Stimulated activated naive CD4-positive, alpha-beta T cell treated with Interleukin-2 at 50 U/mL for 16 hours (primary cell): Measurements from ENCODE around the gene SMAD4.
"Not testable (repeated sequence)": the region's sequence is repeated elsewhere in the genome, so short reads cannot be mapped to it uniquely, and the experiment has no call there.

Source experiments
- DNase-seq: peaks from one replicate; lab custom pipeline; 2025; lab: John Stamatoyannopoulos, UW

SMAD4 gene

DNA sequence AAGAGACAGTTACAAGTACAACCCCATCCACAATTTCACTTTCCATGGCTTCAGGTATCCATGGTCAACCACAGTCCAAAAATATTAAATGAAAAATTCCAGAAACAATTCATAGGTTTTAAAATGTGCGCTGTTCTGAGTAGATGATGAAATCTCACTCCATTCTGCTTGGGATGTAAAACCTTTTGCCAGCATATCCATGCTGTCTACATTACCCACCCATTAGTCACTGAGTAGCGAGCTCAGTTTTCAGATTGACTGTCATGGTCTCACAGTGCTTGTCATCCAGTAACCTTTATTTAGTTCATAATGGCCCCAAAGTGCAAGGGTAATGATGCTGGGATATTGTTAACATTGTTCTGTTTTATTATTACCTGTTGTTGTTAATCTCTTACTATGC is 40.5 kb downstream of the SMAD4 start:
- DNase-seq, result no peak

DNA sequence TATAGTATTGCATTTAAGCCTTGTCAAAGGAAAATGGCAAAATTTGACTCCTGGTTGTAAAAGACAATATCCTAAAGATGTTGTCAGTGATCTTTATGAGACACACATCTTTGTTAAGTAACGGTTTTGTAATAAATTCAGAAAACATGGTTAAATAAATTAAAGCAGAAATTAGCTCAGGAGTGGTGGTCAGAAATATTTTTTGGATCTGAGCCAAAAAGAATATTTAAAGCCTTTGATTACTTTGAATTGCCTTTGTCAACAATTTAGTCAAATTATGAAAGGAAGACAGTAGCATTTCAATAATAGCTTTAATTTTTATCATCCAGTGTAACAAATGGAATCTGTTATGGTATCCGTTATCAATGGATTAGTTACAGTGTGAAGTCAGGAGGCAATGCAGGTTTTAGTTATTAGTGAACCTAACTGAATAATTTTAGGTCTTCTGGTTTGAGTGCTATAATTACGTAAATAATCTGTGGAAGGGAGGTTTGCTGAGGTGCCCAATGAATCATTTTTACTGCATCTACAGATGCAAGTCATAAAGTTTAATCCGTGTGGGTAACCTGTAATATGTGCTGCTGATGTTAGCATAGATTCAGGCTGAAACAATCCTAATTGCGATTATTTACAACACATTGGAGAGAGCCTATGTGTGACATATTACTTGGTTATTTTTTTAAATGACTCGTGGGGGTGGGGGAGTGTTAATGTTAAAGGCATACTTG is 42.7 kb downstream of the SMAD4 start:
- DNase-seq, result no peak

DNA sequence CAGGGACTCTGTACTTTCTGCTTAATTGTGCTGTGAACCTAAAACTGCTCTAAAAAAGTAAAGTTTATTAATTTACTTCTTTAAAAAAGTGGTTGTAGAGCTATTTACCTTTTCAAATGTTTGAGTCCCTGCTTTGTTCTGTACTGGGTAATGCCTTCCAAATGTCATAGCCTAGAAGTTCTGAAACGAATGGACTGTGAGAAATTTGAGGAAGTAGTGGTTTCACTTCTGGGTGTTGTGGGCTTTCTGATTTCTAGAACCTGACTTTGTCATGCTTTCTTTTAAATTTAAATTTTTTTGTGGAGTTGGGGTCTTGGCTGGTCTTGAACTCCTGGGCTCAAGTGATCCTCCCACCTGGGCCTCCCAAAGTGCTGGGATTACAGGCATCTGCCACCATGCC is 44.6 kb downstream of the SMAD4 start:
- no peak for DNase-seq

DNA sequence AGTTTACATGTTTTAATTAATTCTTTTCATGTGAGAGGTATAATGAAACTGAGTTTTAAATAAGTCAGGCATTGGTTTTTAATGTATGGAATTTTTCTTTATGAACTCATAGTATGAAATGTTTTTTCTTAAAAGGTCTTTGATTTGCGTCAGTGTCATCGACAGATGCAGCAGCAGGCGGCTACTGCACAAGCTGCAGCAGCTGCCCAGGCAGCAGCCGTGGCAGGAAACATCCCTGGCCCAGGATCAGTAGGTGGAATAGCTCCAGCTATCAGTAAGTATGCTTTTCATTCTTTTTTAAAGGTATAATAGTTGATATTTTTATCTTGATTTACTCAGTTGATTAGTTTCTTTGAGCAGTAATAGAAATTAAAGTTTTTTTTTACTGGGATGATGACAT is 46.5 kb downstream of the SMAD4 start:
- DNase-seq, result no peak

DNA sequence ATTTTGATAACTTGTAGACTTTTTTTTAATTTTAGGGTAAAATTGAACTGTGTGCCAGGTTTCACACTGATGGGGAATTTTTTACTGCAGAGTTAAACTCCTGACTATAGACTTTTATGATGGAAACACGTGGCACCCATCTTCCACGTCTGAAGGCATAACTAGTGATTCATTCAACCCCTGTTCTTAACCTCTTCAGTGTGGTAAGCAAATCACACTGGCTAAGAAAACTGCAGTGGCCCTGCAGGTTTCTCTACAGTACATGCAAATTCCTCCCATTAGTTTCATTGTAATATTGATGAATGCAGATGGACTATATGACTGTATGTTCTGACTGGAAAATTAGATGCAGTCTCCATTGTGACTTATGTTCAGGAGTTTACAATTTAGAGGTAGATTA is 47.2 kb downstream of the SMAD4 start:
- DNase-seq, result no peak

DNA sequence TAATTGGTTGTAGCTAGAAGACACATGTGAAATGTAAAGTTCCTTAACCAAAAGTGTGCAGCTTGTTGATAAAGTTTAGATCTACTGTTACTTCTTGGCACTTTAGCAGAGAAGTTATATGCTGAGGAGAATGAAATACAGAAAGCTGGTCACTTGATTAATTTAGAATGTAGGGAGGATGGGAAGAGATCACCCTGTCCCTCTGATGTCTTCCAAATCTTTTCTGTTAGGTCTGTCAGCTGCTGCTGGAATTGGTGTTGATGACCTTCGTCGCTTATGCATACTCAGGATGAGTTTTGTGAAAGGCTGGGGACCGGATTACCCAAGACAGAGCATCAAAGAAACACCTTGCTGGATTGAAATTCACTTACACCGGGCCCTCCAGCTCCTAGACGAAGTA is 48.0 kb downstream of the SMAD4 start:
- no peak for DNase-seq

DNA sequence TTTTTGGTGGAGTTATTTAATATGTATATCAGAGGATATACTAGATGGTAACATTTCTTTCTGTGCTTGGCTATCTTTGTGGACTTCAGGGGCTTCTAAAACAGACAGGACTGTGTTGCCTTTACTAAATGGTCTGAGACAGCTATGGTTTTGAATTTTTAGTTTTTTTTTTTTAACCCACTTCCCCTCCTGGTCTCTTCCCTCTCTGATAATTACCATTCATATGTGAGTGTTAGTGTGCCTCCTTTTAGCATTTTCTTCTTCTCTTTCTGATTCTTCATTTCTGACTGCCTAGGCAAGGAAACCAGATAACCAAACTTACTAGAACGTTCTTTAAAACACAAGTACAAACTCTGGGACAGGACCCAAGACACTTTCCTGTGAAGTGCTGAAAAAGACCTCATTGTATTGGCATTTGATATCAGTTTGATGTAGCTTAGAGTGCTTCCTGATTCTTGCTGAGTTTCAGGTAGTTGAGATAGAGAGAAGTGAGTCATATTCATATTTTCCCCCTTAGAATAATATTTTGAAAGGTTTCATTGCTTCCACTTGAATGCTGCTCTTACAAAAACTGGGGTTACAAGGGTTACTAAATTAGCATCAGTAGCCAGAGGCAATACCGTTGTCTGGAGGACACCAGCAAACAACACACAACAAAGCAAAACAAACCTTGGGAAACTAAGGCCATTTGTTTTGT is 52.7 kb downstream of the SMAD4 start:
- no peak for DNase-seq

DNA sequence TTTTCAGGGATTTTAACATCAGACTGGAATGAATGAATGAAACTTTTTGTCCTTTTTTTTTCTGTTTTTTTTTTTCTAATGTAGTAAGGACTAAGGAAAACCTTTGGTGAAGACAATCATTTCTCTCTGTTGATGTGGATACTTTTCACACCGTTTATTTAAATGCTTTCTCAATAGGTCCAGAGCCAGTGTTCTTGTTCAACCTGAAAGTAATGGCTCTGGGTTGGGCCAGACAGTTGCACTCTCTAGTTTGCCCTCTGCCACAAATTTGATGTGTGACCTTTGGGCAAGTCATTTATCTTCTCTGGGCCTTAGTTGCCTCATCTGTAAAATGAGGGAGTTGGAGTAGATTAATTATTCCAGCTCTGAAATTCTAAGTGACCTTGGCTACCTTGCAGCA is 53.4 kb downstream of the SMAD4 start:
- no peak for DNase-seq

DNA sequence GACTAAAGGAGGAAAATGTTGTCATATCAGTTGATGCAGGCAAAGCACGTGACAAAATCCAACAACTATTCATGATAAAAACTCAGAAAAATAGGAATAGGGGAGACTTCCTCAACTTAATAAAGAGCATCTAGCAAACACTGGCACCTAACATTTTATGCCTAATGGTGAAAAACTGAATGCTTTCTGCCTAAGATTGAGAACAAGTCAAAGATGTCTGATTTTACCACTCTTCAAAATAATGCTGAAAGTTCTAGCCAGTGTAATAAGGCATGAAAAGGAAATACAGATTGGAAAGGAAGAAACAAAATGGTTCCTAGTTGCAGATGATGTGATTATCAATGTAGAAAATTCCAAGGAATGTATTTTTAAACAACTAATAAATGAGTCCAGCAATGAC is 58.4 kb downstream of the SMAD4 start:
- no peak for DNase-seq

DNA sequence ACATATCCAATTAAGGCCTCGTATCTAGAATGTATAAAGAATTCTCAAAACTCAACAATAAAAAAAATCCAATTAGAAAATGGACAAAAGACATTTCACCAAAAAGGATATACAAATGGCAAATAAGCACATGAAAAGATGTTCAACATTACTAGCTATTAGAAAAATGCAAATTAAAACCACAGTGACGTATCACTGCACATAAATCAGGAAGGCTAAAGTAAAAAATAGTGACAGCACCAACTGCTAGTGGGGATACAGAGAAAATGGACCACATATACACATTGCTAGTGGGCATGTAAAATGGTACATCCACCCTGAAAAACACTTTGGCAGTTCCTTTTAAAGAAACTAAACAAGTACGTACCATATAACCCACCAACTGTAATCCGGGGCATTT is 59.7 kb downstream of the SMAD4 start:
- no peak for DNase-seq

DNA sequence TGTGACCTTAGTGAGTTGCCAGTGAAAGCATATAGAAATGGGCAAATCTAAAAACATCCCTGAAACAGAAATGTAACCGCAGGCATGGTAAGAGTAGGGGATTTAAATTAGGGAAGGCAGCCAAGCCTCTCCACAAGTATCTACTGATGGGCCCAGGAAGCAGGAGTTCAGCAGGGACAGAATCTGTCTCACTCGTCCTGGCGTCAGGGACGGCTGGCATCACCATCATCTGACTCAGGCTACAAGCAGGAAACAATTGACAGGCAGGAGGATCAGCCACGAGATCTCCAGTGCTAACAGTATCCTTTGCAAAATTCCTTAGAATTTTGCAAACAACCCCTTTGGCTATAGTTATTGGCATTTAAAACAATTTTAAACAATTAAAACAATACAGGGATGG is 61.3 kb downstream of the SMAD4 start:
- no peak for DNase-seq

DNA sequence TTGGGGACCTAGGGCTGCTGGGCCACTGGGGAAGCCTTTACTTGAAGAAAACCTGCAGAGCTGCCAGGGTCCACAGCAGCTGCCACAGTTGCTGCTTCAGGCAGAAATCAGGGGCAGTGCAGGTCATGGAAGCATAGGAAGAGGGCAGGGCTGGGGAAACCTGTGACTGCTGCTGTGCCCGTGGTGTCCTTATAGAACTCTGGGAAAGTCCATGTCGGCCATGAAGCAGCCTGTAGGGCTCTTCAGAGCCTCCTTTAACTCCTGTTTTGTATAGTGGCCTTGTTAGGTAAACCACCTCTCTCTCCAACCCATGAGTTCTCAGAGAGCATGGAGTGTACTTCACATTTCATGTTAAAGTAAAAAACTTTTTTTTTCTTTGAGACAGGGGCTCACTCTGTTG is 62.1 kb downstream of the SMAD4 start:
- DNase-seq, result no peak

DNA sequence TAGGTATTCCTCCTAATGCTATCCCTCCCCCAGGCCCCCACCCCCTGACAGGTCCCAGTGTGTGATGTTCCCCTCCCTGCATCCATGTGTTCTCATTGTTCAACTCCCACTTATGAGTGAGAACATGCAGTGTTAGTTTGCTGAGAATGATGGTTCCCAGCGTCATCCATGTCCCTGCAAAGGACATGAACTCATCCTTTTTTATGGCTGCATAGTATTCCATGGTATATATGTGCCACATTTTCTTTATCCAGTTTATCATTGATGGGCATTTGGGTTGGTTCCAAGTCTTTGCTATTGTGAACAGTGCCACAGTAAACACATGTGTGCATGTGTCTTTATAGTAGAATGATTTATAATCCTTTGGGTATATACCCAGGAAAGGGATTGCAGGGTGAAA is 63.0 kb downstream of the SMAD4 start:
- DNase-seq, result not testable (repeated sequence)

DNA sequence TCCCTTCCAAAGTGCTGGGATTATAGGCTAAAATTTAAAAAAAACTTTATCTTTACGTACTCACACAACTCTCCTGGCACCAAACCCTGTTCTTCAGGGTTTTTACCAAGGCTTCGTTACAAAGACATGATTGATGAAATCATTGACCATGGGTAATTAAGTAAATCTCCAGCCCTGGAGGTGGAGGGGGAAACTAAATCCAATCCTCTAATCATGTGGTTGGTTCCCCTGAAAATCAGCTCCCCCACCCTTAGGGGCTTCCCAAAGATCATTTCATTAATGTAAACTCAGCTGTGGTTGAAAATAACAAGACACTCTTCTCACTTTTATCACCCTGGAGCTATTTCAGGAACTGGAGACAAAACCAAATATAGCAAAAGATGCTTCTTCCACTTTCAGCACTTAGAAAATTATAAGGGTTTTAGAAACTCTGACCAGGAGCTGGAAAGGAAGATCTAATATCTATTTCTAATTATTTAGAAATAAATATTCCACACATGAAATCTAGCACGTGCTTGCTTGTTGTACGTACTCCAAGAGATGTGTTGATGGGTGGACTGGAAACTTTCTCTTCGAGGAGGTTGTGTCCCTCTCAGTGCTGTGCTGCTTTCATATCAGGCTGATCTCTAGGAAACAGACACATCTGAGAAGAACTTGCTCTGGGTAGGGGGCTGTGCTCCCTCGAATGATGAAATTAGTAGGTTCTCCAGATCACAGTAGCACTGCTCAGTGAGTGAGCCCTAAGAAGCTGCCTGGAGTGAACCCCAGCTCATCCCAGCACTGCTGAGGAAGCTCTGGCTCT is 67.2 kb downstream of the SMAD4 start:
- no peak for DNase-seq

DNA sequence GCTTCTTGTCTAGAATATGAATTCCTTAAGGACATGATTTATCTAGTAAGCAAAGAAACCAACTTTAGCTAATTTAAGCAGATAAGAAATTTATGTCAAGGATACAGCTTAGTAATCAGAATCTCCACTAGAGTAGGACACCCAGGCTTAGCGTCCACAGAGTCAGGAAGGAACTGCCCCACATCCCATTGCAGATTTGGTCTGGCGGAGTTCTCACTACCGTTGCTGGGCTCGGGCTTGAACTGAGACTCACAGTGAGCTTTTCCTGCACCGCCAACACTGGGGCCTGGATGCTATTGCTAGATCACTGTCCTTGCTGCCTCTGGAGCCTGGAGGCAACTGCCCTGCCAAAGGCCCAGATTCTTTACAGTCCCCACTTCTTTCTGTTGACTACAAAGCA is 68.1 kb downstream of the SMAD4 start:
- DNase-seq, result no peak

DNA sequence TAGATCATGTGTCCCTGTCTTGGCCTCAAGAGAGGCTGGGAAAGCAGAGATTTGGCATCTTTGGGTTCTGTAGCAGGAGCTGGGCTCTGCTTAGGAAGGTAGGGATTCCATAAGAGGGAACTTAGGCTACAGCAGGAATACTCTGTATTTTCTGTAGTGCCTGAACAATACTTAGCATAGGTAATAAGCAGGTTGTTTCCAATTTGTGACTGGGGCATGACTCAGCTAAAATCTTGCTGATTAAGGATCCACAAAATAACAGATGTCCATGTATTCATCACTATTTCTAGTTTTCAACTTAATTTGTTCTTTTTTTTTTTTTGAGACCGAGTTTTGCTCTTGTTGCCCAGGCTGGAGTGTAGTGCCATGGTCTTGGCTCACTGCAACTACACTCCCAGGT is 68.5 kb downstream of the SMAD4 start:
- no peak for DNase-seq

DNA sequence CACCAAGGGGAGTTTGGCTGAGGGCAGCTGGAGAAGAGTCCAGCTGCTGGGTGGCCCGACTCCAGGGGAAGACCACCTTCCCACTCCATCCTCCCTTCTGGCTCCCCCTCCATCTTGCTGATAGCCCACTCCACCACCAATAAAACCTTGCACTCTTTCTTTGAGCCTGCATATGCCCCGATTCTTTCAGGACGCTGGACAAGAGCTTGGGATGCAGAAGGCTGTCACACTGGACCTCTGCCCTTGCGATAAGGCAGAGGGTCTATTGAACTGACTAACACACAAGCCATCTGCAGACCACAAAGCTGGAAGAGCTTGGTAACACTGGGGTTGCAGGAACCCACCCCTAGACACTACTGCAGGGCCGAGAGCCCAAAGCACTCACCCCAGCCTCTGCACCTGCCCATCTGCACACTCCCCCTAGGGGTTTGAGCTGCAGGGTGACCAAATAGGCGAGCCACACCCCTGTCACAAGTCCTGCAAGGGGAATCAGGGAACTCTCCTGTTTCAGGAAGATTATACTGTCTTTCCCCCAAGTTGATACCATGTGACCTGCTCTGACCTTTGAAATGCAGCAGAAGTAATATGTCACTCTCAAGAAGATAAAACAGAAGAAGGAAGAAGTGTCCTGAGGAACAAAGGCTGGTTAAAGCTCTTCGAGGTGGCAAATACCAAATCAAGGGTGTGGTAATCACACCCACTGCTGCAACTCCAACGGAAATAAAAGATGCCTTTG is 70.5 kb downstream of the SMAD4 start:
- DNase-seq, result no peak

DNA sequence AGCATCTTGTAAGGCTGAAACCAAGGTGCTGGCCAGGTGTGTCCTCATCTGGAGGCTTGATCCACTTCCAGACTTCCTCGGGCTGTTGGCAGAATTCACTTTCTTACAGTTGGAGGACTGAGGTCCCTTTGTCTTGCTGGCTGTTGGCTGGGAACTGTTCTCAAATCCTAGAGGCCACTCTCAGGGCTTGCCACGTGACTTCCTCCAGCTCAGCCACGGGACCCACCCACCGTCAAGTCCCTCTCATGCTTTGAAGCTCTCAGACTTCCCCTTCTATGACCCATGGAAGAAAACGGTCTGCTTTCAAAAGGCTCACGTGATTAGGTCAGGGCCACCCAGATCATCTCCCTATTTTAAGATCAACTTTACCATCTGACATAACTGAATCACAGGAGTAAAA is 77.1 kb downstream of the SMAD4 start:
- DNase-seq, result no peak

DNA sequence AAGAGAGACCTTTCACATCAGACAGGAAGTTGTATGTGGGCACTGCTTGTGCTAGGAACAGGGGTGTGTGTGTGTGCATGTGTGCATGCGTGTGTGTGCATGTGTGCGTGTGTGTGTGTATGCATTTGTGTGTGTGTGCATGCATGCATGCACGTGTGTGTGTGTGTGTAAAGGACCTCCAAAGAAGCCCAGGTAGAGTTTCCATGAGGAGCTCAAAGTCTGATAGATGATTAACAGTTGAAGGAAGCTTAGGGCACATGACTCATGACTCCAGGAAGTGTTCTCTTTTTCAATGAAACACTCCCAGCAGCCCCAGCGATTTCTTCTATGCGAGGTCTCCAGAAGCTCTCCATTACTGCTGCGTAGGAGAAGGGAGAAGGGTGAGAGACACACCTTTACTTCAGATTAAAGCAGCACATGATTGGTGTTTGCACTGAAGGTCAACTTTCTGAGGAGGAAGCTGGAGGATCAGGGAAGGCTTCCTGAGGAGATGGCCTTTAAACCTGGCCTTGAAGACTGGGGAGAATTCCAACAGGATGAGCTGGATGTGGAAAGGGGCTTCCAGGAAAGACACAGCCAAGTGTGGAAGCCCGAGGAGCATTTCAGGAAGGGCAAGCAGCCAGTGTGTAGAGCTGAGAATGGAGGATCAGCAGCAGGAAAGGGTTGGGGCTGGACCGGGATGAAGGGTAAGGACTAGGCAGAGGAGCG is 77.7 kb downstream of the SMAD4 start:
- DNase-seq, result no peak

DNA sequence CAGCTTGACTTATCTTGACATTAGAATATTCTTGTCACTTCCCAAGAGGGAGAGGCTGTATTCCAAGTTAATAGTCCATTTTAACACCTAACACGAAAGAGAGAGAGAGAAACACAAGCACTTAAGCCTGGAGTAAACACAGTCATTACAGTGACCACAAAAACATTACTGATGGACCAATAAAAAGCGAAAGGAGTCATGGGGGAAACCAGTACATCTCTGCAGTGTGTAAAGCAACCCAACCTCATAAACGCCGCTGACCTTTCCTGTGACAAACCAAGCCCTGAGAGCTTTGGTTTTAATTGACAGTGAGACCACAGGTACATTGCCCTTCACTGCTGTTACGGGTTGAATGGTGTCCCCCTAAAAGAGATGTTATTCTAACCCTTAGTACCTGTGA is 78.3 kb downstream of the SMAD4 start:
- DNase-seq, result no peak

DNA sequence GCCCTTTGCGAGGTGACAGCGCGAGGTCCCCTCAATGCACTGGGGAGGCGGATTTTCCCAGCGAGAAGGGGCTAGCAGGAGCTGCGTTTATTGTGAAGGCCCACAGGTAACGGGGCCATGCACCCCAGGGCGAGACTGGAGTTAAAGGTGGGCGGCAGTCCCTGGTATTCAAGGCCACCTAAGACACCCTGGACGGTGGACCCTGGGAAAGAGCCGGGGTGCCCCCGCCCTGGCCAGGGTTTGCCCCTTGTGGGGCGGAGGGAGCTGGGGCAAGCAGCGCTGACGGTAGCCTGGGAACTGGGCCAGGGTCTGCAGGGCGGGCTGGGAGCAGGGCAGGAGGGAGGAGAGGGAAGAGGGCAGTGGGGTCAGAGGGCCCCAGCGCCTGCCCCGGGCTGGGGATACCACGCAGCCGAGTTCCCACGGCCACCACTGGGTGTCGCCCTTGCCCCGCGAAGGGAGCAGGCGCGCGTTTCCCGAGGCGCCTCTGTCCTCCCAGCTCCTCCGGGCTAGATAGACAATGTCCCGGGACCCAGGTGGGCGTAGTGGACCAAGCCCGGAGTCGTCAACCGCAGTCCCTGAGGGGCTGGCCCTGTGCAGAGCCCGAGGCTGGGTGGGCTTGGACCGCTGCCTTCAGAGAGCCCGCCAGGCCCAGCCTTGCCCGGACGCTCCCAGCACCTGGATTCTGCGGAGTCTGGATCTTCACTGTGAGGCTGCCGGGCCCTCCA is 80.2 kb downstream of the SMAD4 start:
- peak; percentile 57 for DNase-seq
